B cell (primary cell): Measurements from ENCODE around the gene PEX7.
"Not testable (repeated sequence)": the region's sequence is repeated elsewhere in the genome, so short reads cannot be mapped to it uniquely, and the experiment has no call there.

Experiments
- CTCF ChIP-seq: fragments of 200-600 bp; IDR thresholded peaks from one replicate; pipeline ENCODE4 v1.8.0; 2022; ENCODE audit warnings: antibody characterized with exemption, mild to moderate bottlenecking
- EZH2 ChIP-seq: IDR thresholded peaks from 2 replicates; pipeline ENCODE4 v1.6.1; 2012; ENCODE audit warnings: borderline replicate concordance, low read depth, mild to moderate bottlenecking, moderate library complexity, low read length; ENCODE audit not compliant: insufficient read depth, poor library complexity, severe bottlenecking

- TF ChIP-seq EZH2, CTCF: not testable (repeated sequence)
Observed at GRCh38 chr6:136846477-136846876, 24.1 kb downstream of the PEX7 start.
